Astrocyte (in vitro differentiated cells and primary cell): ENCODE results near the gene LRRC61.

Source experiments
- CTCF ChIP-seq: IDR thresholded peaks from 2 replicates; pipeline ENCODE4 v1.5.1; 2011; ENCODE audit warnings: low read depth, mild to moderate bottlenecking, inconsistent platforms, low read length, moderate library complexity; ENCODE audit not compliant: insufficient read depth
- EZH2 ChIP-seq: IDR thresholded peaks from 2 replicates; pipeline ENCODE4 v1.6.1; 2012; ENCODE audit warnings: mild to moderate bottlenecking, low read length, inconsistent platforms; ENCODE audit not compliant: insufficient read depth

GRCh38 chr7:150313367-150313809 lies 9.8 kb upstream of the LRRC61 start:
- TF ChIP-seq EZH2 (no peak), CTCF (no peak)
